ENCODE results near the gene CACNA2D1.

CACNA2D1 gene

GRCh38 chr7:82200601-82201000 is 243.0 kb downstream of the CACNA2D1 start:
- TF ChIP-seq CTCF (IDR thresholded peaks at IDR 0.05; ENCODE audit: insufficient read depth, low read length, poor library complexity, severe bottlenecking): no peak
- H3K36me3 ChIP-seq (ENCODE audit: control insufficient read depth, insufficient read depth, low read length): no peaks in the 10 kb centered on the region

DNA sequence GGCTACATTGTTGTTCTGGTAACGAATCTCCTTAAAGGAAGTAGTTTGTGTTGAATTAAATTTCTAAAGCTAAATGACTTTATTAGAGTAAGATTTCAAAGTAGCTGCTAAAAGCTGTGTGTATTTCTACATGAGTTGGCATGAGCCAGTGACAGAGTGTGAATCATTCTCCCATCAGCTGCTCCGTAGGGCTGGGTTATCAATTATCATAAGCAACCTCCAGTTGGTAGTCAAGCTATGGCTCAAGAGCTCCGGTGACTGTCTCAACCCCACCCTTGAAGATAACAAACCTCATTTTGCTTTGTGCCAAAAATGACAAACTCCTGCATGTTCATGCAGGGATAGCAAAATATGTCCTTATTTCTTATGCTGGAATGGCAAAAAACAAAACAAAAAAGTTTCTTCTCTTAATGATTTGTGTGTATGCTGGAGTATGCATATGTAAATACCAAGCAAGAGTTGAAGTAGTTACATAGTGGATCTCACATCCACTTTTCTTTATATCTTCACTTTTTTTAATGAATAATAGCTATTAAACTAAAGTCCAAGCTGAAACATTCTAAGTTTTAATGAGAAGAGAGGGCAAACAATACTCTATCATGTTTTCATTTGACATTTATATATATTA is 249.4 kb downstream of the CACNA2D1 start:
- Histone ChIP-seq H3K27me3 (replicated peaks; ENCODE audit: control insufficient read depth, insufficient read depth, low read length) (no peaks in the 10 kb centered on the region), H3K36me3 (ENCODE audit: control insufficient read depth, insufficient read depth, low read length) (no peaks in the 10 kb centered on the region), H3K4me3 (replicated peaks; ENCODE audit: low read depth, low read length) (no peak overlapping the region)
- DNase-seq (ENCODE audit: extremely low read depth, insufficient read length): no peak
- no peak for TF ChIP-seq CTCF (IDR thresholded peaks at IDR 0.05; ENCODE audit: insufficient read depth, low read length, poor library complexity, severe bottlenecking)

More at GRCh38 chr7:82200601-82201000, 243.0 kb downstream of the CACNA2D1 start:
- H3K4me3 ChIP-seq (replicated peaks; ENCODE audit: low read depth, low read length): no peak overlapping the region
- no peak for DNase-seq (ENCODE audit: extremely low read depth, insufficient read length)
- H3K27me3 ChIP-seq (replicated peaks; ENCODE audit: control insufficient read depth, insufficient read depth, low read length): no peaks in the 10 kb centered on the region

GRCh38 chr7:82188636-82189035 is 254.9 kb downstream of the CACNA2D1 start:
- Histone ChIP-seq H3K4me3 (replicated peaks; ENCODE audit: low read depth, low read length) (no peak overlapping the region), H3K36me3 (ENCODE audit: control insufficient read depth, insufficient read depth, low read length) (no peaks in the 10 kb centered on the region), H3K27me3 (replicated peaks; ENCODE audit: control insufficient read depth, insufficient read depth, low read length) (no peaks in the 10 kb centered on the region)
- DNase-seq (ENCODE audit: extremely low read depth, insufficient read length): no peak
- no peak for TF ChIP-seq CTCF (IDR thresholded peaks at IDR 0.05; ENCODE audit: insufficient read depth, low read length, poor library complexity, severe bottlenecking)

GRCh38 chr7:82185443-82185842 is 258.1 kb downstream of the CACNA2D1 start:
- H3K4me3 ChIP-seq (replicated peaks; ENCODE audit: low read depth, low read length): no peak overlapping the region
- DNase-seq (ENCODE audit: extremely low read depth, insufficient read length): no peak
- H3K27me3 ChIP-seq (replicated peaks; ENCODE audit: control insufficient read depth, insufficient read depth, low read length): no peaks in the 10 kb centered on the region
- TF ChIP-seq CTCF (IDR thresholded peaks at IDR 0.05; ENCODE audit: insufficient read depth, low read length, poor library complexity, severe bottlenecking): no peak
- H3K36me3 ChIP-seq (ENCODE audit: control insufficient read depth, insufficient read depth, low read length): no peaks in the 10 kb centered on the region

DNA sequence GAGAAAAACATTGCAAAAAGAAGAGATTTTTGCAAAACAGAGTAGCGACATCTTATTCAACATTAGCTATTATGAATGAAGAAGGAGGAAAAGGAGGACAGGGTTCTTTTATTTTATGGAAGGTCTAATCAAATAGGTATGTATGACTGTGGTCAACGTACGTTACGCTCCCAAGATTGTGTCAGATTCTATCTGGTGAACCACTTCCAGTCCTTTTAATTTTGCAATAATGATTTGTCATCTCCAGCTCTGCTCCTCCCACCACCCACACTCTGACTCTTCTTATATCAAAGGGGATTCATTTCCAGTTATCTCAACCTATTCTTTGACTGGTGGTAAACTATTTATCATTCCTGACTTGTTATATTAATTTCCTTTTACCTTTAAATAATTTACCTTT is 259.9 kb downstream of the CACNA2D1 start:
- H3K4me3 ChIP-seq (replicated peaks; ENCODE audit: low read depth, low read length): no peak overlapping the region
- TF ChIP-seq CTCF (IDR thresholded peaks at IDR 0.05; ENCODE audit: insufficient read depth, low read length, poor library complexity, severe bottlenecking): no peak
- no peaks in the 10 kb centered on the region for H3K27me3 ChIP-seq (replicated peaks; ENCODE audit: control insufficient read depth, insufficient read depth, low read length)
- no peaks in the 10 kb centered on the region for H3K36me3 ChIP-seq (ENCODE audit: control insufficient read depth, insufficient read depth, low read length)
- no peak for DNase-seq (ENCODE audit: extremely low read depth, insufficient read length)

GRCh38 chr7:82179311-82179710 is 264.3 kb downstream of the CACNA2D1 start:
- Histone ChIP-seq H3K4me3 (replicated peaks; ENCODE audit: low read depth, low read length) (no peak overlapping the region), H3K36me3 (ENCODE audit: control insufficient read depth, insufficient read depth, low read length) (no peaks in the 10 kb centered on the region), H3K27me3 (replicated peaks; ENCODE audit: control insufficient read depth, insufficient read depth, low read length) (no peaks in the 10 kb centered on the region)
- no peak for DNase-seq (ENCODE audit: extremely low read depth, insufficient read length)
- no peak for TF ChIP-seq CTCF (IDR thresholded peaks at IDR 0.05; ENCODE audit: insufficient read depth, low read length, poor library complexity, severe bottlenecking)

Data from GM06990 (cell line).